ENCODE measurements around the gene FSIP1.

Gene FSIP1

DNA sequence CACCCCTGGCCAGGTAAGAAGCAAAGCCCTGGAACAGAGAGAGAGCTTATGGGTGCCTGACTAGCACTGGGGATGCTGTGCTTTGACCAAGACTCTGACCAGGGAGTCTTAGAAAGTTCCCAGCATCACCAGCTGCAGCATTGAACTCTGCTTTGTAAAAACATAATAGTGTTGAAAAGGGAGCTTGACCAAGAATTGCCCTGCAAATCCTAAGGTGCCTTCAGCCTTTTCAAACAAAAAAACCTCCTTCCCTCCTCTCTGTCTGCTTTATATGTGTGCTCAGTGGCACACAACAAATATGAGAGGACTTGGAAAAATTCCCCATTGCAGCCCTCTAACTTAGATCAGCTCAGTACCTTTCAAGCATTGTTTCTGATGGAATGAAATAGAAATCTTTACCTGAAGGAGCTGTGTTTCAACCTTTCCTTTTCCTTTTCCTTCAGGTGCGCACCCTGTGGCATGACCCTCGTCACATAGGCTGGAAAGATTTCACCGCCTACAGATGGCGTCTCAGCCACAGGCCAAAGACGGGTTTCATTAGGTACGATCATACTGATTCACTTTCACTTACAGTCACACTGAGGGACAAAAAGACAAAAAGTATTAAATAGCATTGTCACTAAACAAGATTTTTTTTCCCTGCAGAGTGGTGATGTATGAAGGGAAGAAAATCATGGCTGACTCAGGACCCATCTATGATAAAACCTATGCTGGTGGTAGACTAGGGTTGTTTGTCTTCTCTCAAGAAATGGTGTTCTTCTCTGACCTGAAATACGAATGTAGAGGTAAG is 188.8 kb downstream of the FSIP1 start:
- Histone ChIP-seq H3K9me2 (replicated peaks; ENCODE audit: control insufficient read depth, low read length) (no peaks in the 10 kb centered on the region), H3F3A (ENCODE audit: control insufficient read depth, insufficient read depth) (no peaks in the 10 kb centered on the region), H3K36me3 (ENCODE audit: control insufficient read depth, low read length) (no peaks in the 10 kb centered on the region), H3K9me3 (ENCODE audit: control insufficient read depth, insufficient read depth, low read length) (no peaks in the 10 kb centered on the region), H3K4me2 (ENCODE audit: low read length) (no peak overlapping the region), H3K27me3 (ENCODE audit: control insufficient read depth, low read length) (no peaks in the 10 kb centered on the region), H4K20me1 (ENCODE audit: control insufficient read depth, insufficient read depth, low read depth, low read length) (no peaks in the 10 kb centered on the region), H3K4me3 (ENCODE audit: low read length) (no peak overlapping the region), H3K4me1 (ENCODE audit: control insufficient read depth, low read length) (no peaks in the 10 kb centered on the region), H3K79me2 (ENCODE audit: control insufficient read depth, low read length) (no peaks in the 10 kb centered on the region), H3K27ac (ENCODE audit: low read depth, low read length) (no peak overlapping the region)
- no peak for TF ChIP-seq EZH2phosphoT487 (IDR thresholded peaks at IDR 0.05; ENCODE audit: borderline replicate concordance, low read length)
- TF ChIP-seq, protein P1, sequence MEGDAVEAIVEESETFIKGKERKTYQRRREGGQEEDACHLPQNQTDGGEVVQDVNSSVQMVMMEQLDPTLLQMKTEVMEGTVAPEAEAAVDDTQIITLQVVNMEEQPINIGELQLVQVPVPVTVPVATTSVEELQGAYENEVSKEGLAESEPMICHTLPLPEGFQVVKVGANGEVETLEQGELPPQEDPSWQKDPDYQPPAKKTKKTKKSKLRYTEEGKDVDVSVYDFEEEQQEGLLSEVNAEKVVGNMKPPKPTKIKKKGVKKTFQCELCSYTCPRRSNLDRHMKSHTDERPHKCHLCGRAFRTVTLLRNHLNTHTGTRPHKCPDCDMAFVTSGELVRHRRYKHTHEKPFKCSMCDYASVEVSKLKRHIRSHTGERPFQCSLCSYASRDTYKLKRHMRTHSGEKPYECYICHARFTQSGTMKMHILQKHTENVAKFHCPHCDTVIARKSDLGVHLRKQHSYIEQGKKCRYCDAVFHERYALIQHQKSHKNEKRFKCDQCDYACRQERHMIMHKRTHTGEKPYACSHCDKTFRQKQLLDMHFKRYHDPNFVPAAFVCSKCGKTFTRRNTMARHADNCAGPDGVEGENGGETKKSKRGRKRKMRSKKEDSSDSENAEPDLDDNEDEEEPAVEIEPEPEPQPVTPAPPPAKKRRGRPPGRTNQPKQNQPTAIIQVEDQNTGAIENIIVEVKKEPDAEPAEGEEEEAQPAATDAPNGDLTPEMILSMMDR (IDR thresholded peaks at IDR 0.05; ENCODE audit: low read depth, low read length, poor library complexity, severe bottlenecking) = no peak

GRCh38 chr15:39593071-39593655 is 189.5 kb downstream of the FSIP1 start:
- Histone ChIP-seq H3K27ac (ENCODE audit: low read depth, low read length) (no peak overlapping the region), H3K79me2 (ENCODE audit: control insufficient read depth, low read length) (no peaks in the 10 kb centered on the region), H4K20me1 (ENCODE audit: control insufficient read depth, insufficient read depth, low read depth, low read length) (no peaks in the 10 kb centered on the region), H3K9me3 (ENCODE audit: control insufficient read depth, insufficient read depth, low read length) (no peaks in the 10 kb centered on the region), H3K27me3 (ENCODE audit: control insufficient read depth, low read length) (no peaks in the 10 kb centered on the region), H3F3A (ENCODE audit: control insufficient read depth, insufficient read depth) (no peaks in the 10 kb centered on the region), H3K9me2 (replicated peaks; ENCODE audit: control insufficient read depth, low read length) (no peaks in the 10 kb centered on the region), H3K4me2 (ENCODE audit: low read length) (no peak overlapping the region), H3K36me3 (ENCODE audit: control insufficient read depth, low read length) (no peaks in the 10 kb centered on the region), H3K4me1 (ENCODE audit: control insufficient read depth, low read length) (no peaks in the 10 kb centered on the region), H3K4me3 (ENCODE audit: low read length) (no peak overlapping the region)
- TF ChIP-seq EZH2phosphoT487 (IDR thresholded peaks at IDR 0.05; ENCODE audit: borderline replicate concordance, low read length) = no peak
- TF ChIP-seq, protein P1 (IDR thresholded peaks at IDR 0.05; ENCODE audit: low read depth, low read length, poor library complexity, severe bottlenecking) = no peak

GRCh38 chr15:39592500-39592899 is 190.1 kb downstream of the FSIP1 start:
- Histone ChIP-seq H3K4me2 (ENCODE audit: low read length) (no peak overlapping the region), H3K27ac (ENCODE audit: low read depth, low read length) (no peak overlapping the region), H3F3A (ENCODE audit: control insufficient read depth, insufficient read depth) (no peaks in the 10 kb centered on the region), H3K27me3 (ENCODE audit: control insufficient read depth, low read length) (no peaks in the 10 kb centered on the region), H3K4me3 (ENCODE audit: low read length) (no peak overlapping the region), H3K36me3 (ENCODE audit: control insufficient read depth, low read length) (no peaks in the 10 kb centered on the region), H4K20me1 (ENCODE audit: control insufficient read depth, insufficient read depth, low read depth, low read length) (no peaks in the 10 kb centered on the region), H3K4me1 (ENCODE audit: control insufficient read depth, low read length) (no peaks in the 10 kb centered on the region), H3K9me2 (replicated peaks; ENCODE audit: control insufficient read depth, low read length) (no peaks in the 10 kb centered on the region), H3K79me2 (ENCODE audit: control insufficient read depth, low read length) (no peaks in the 10 kb centered on the region), H3K9me3 (ENCODE audit: control insufficient read depth, insufficient read depth, low read length) (no peaks in the 10 kb centered on the region)
- TF ChIP-seq, protein P1 (IDR thresholded peaks at IDR 0.05; ENCODE audit: low read depth, low read length, poor library complexity, severe bottlenecking) = no peak
- TF ChIP-seq EZH2phosphoT487 (IDR thresholded peaks at IDR 0.05; ENCODE audit: borderline replicate concordance, low read length) = no peak

Data from DOHH2 (cell line).